GM19452 (cell line): ENCODE data around the gene EFNA5.

Experiments used
- ATAC-seq: cut with Tn5 transposase; IDR thresholded peaks from one replicate; pipeline ENCODE4 v1.9.1; 2021; ENCODE audit not compliant: unreplicated experiment

The EFNA5 gene

GRCh38 chr5:107574287-107574686 lies 96.5 kb downstream of the EFNA5 start:
- ATAC-seq: no peak

DNA sequence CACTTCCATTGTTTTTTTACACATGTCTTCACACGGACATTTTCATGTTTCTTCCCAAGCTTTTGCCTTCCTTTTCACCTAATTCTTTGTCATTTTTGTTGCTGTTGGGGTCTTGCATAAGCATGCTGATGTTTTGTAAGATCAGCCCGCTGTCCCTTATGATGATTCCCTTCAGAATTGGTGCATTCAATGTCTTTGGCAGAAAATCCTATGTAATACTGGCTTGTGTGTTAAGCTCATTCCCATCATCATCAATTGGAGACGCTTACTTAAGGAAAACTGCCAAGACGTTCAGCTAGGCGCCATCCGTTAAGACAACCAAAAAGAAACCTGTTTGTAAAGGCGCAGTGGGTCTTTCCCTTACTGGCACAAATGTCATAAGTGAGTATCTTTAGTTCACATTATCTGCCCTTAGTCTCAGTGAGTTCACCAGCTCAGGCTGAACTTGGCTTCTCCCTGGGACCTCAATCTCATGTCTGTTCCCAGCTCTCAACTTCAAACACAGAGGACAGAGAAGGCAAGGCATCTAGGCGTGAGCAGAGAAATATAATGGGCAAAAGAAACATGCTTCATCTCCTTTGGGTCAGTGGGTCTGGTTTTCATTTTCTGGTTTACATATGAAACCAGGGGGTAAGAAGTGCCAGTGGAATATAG lies 97.9 kb downstream of the EFNA5 start:
- ATAC-seq: no peak

GRCh38 chr5:107571621-107572536 lies 98.9 kb downstream of the EFNA5 start:
- ATAC-seq: peak; percentile 58

GRCh38 chr5:107570805-107571531 lies 99.8 kb downstream of the EFNA5 start:
- ATAC-seq: peak; percentile 85

- no peak for ATAC-seq
Measured at GRCh38 chr5:107570181-107570580, 100.6 kb downstream of the EFNA5 start.

GRCh38 chr5:107567901-107568671 lies 102.7 kb downstream of the EFNA5 start:
- no peak for ATAC-seq

- no peak for ATAC-seq
Measured at GRCh38 chr5:107566986-107567385, 103.8 kb downstream of the EFNA5 start.

- ATAC-seq: no peak
Measured at GRCh38 chr5:107565791-107566767, 104.7 kb downstream of the EFNA5 start.

GRCh38 chr5:107564931-107565372 lies 105.8 kb downstream of the EFNA5 start:
- no peak for ATAC-seq

- ATAC-seq: no peak
Measured at GRCh38 chr5:107563959-107564544, 106.7 kb downstream of the EFNA5 start.

- ATAC-seq: no peak
Measured at GRCh38 chr5:107560377-107560776, 110.4 kb downstream of the EFNA5 start.

DNA sequence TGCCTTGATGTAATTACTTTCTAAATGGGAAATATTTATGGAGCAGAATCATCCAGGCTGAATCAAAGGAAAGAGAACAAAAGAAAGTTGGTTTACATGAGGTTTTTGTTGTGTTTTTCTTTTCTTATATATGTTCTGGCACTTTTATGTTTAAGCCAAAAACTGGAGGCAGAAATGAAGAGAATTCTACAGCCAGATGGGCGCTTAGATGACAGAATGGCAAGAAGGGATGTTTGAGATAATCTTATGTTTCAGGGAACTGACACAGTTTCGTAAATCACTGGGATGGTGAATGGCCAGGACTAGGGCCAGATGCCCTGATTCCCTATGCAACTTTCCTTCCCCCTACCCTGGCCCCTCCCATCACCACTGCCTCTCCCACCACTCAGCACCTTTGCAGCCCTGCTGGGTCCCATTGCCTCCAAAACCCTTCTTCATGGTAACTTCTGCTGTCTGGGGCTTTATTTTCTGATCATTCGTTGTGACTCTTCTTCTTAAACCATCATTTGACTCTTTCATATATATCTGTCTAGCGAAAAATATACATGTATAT lies 111.8 kb downstream of the EFNA5 start:
- no peak for ATAC-seq

GRCh38 chr5:107557051-107557658 lies 113.6 kb downstream of the EFNA5 start:
- no peak for ATAC-seq

GRCh38 chr5:107556575-107556974 lies 114.2 kb downstream of the EFNA5 start:
- no peak for ATAC-seq

- no peak for ATAC-seq
Measured at GRCh38 chr5:107555425-107556090, 115.2 kb downstream of the EFNA5 start.

DNA sequence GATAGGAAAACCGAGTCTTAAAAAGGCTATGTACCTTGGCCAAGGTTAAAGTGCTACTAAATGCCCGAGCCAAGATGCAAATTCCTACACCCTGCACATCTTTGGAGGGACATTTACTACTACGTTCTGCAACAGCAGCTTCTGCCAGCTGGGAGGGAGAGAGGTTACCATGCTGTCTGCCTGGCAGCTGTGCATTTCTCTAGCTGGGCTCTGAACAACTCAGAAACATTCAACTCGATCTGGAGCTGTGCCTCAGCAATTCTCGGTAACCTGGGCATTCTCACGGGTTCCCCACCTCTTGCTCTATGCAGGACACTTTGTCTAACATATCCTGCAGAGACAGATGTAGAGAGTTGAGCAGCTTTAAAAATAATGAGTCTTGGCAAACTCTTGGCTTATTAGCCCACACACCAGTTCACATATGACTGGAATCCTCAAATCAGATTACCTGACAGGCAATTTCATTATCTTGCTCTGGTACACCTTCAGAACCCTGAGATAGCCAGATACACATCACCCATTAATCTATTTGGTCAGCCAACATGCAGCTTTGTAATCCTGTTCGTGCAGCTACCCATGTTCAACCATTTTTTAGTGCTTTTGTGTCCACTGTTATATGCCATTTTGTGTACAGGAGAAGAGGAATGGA lies 115.8 kb downstream of the EFNA5 start:
- no peak for ATAC-seq

DNA sequence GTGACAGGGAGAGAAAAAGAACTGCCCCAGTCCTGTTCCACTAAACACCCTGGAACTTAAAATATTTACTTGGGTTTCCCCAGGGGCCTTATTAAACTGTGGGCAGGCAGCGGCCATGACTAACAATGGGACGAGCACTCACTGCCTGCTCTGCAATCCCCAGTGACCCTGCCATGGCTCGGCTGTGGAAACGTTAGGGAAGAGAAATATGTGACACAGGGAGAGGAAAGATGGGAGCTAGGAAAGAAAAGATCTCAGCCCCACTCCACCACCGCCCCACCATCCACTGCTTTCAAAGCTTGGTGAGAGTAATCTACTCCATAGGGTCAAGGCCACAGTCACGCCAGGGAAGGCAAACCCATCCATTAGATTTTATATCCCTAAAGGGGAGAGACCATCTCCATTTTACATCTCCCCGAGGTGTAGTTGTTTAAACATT lies 117.6 kb downstream of the EFNA5 start:
- no peak for ATAC-seq
